Peyer's patch (tissue), 4 donors: ENCODE results near the gene PRKAG3.

ENCODE experiments used
- CTCF ChIP-seq, 6 experiments: fragments of 450-650 bp in 4 of 6; fragments of 200-600 bp in 2 of 6; sonication (generic) in 1 of 6; IDR thresholded peaks; one replicate each; pipeline ENCODE4 v1.5.1; 2017 to 2019; ENCODE audit warnings: antibody characterized with exemption in 6 of 6, mild to moderate bottlenecking in 3 of 6, moderate library complexity in 1 of 6
- POLR2A ChIP-seq, 2 donors: fragments of 450-650 bp; IDR thresholded peaks; one replicate each; pipeline ENCODE4 v1.5.1; 2017; ENCODE audit warnings: antibody characterized with exemption in 2 of 2, mild to moderate bottlenecking in 2 of 2, moderate library complexity in 2 of 2

- TF ChIP-seq CTCF (IDR thresholded peaks at IDR 0.05) (no peak), POLR2A (IDR thresholded peaks at IDR 0.05) (no peak)
Observed at GRCh38 chr2:218879776-218880101, 48.1 kb upstream of the PRKAG3 start.
